WTC11 (cell line): Measurements from ENCODE around the gene SLC27A5. TPM values are rescaled to one million over a fixed set of nuclear protein-coding genes. Genes with fewer than 3 reads are reported as not detected.

Experiments used
- ATAC-seq: fragments of 200-7000 bp; cut with Tn5 transposase; 2 replicates; pipeline ENCODE4 v1.10.0; 2021; ENCODE audit warnings: mild to moderate bottlenecking, moderate library complexity
- CTCF ChIA-PET: fragments of 300-600 bp; sonication (Branson Sonifier 250); formaldehyde crosslinking; loops from one replicate; lab custom pipeline; 2021; ENCODE audit warnings: antibody characterized with exemption; lab: Charles Lee
- POLR2A ChIA-PET: fragments of 350-600 bp; sonication (Branson Sonifier 250); formaldehyde crosslinking; loops from one replicate; lab custom pipeline; 2021; ENCODE audit warnings: antibody characterized with exemption; lab: Charles Lee
- DNase-seq: peaks from one replicate; pipeline ENCODE4 v3.0.0; 2021; ENCODE audit warnings: low spot score
- H3K27ac Mint-ChIP-seq: 2 replicates; pipeline ENCODE4 v1.8.0; 2021; ENCODE audit warnings: mixed read lengths
- H3K27me3 Mint-ChIP-seq: 2 replicates; pipeline ENCODE4 v1.8.0; 2021; ENCODE audit warnings: low read depth, mild to moderate bottlenecking, moderate library complexity, mixed read lengths
- H3K36me3 Mint-ChIP-seq: 2 replicates; pipeline ENCODE4 v1.8.0; 2021; ENCODE audit warnings: mixed read lengths
- H3K4me1 Mint-ChIP-seq: 2 replicates; pipeline ENCODE4 v1.8.0; 2022; ENCODE audit warnings: mixed read lengths
- H3K4me3 Mint-ChIP-seq: 2 replicates; pipeline ENCODE4 v1.8.0; 2021; ENCODE audit warnings: mild to moderate bottlenecking, moderate library complexity, mixed read lengths
- H3K9me3 Mint-ChIP-seq: 2 replicates; pipeline ENCODE4 v1.8.0; 2021; ENCODE audit warnings: mixed read lengths
- EMX1 ChIP-seq: fragments of 250-450 bp; sonication (Bioruptor Pico); IDR thresholded peaks from 2 replicates; pipeline ENCODE4 v1.8.0; 2021; ENCODE audit warnings: mild to moderate bottlenecking
- FOXK1 ChIP-seq: sonication (generic); formaldehyde crosslinking; IDR thresholded peaks from 2 replicates; pipeline ENCODE4 v1.8.0; 2022; ENCODE audit warnings: mild to moderate bottlenecking, moderate library complexity, missing genetic modification reagents
- FOXP1 ChIP-seq: sonication (generic); formaldehyde crosslinking; IDR thresholded peaks from 2 replicates; pipeline ENCODE4 v1.8.0; 2022; ENCODE audit warnings: missing genetic modification reagents, mild to moderate bottlenecking, moderate library complexity, borderline replicate concordance
- GABPB1 ChIP-seq: sonication (generic); formaldehyde crosslinking; IDR thresholded peaks from 2 replicates; pipeline ENCODE4 v1.8.1; 2023; ENCODE audit warnings: mild to moderate bottlenecking, missing genetic modification reagents
- NR3C1 ChIP-seq: sonication (generic); formaldehyde crosslinking; conservative IDR thresholded peaks from 2 replicates; pipeline ENCODE4 v1.8.1; 2023; ENCODE audit warnings: low read depth, mild to moderate bottlenecking, missing genetic modification reagents
- RELA ChIP-seq: sonication (generic); formaldehyde crosslinking; IDR thresholded peaks from 2 replicates; pipeline ENCODE4 v1.8.1; 2022; ENCODE audit warnings: missing genetic modification reagents, mild to moderate bottlenecking, borderline replicate concordance
- ZNF232 ChIP-seq: sonication (generic); formaldehyde crosslinking; IDR thresholded peaks from 2 replicates; pipeline ENCODE4 v1.8.0; 2022; ENCODE audit warnings: mild to moderate bottlenecking, missing genetic modification reagents
- ZNF263 ChIP-seq: sonication (generic); formaldehyde crosslinking; IDR thresholded peaks from 2 replicates; pipeline ENCODE4 v1.8.1; 2022; ENCODE audit warnings: low read depth, mild to moderate bottlenecking, moderate library complexity, missing genetic modification reagents
- ZNF317 ChIP-seq: sonication (generic); formaldehyde crosslinking; IDR thresholded peaks from 2 replicates; pipeline ENCODE4 v1.8.1; 2023; ENCODE audit warnings: low read depth, mild to moderate bottlenecking, moderate library complexity, missing genetic modification reagents, borderline replicate concordance
- ZNF416 ChIP-seq: fragments of 250-450 bp; sonication (Bioruptor Pico); IDR thresholded peaks from 2 replicates; pipeline ENCODE4 v1.9.0; 2021; ENCODE audit warnings: mild to moderate bottlenecking, inconsistent platforms
- total RNA-seq: library from RNA; stranded (reverse); gene quantifications from 3 replicates; pipeline ENCODE4 v1.2.3, GENCODE V29; 2021
- TF ChIP-seq, protein P1 (sequence below): fragments of 250-450 bp; sonication (Bioruptor Pico); IDR thresholded peaks from 2 replicates; pipeline ENCODE4 v1.9.0; 2021; ENCODE audit warnings: mild to moderate bottlenecking, borderline replicate concordance
- TF ChIP-seq, protein P2 (sequence below): fragments of 250-450 bp; sonication (Bioruptor Pico); IDR thresholded peaks from 2 replicates; pipeline ENCODE4 v2.1.2; 2022; ENCODE audit warnings: mild to moderate bottlenecking, moderate library complexity
- TF ChIP-seq, protein P3 (sequence below): fragments of 250-450 bp; sonication (Bioruptor Pico); conservative IDR thresholded peaks from 2 replicates; pipeline ENCODE4 v1.9.0; 2021; ENCODE audit warnings: mild to moderate bottlenecking
- TF ChIP-seq, protein P4 (sequence below): sonication (generic); formaldehyde crosslinking; IDR thresholded peaks from 2 replicates; pipeline ENCODE4 v1.8.0; 2023; ENCODE audit warnings: mild to moderate bottlenecking, missing genetic modification reagents

Gene SLC27A5
- total RNA-seq, 1 experiment from 2014 or later, result 21.9 TPM

DNA sequence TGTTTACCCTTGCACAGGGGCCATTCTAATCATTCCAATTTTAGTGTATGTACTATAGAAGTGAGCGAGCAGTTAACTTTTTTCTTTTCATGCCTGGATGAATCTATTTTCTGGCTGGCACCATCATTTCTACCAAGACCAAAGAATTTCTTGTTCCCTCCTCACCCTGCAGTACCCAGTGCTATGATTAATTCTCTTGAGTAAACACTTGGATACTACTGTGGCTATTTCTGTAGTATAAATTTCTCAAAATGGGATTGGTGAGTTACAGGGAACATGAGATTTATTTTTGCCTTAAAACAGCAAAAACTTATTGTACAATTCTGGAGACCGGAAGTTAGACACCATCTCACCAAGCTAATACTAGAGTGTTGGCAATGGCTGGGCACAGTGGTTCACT is 28.0 kb downstream of the SLC27A5 start (continued):
- TF ChIP-seq, protein P1, sequence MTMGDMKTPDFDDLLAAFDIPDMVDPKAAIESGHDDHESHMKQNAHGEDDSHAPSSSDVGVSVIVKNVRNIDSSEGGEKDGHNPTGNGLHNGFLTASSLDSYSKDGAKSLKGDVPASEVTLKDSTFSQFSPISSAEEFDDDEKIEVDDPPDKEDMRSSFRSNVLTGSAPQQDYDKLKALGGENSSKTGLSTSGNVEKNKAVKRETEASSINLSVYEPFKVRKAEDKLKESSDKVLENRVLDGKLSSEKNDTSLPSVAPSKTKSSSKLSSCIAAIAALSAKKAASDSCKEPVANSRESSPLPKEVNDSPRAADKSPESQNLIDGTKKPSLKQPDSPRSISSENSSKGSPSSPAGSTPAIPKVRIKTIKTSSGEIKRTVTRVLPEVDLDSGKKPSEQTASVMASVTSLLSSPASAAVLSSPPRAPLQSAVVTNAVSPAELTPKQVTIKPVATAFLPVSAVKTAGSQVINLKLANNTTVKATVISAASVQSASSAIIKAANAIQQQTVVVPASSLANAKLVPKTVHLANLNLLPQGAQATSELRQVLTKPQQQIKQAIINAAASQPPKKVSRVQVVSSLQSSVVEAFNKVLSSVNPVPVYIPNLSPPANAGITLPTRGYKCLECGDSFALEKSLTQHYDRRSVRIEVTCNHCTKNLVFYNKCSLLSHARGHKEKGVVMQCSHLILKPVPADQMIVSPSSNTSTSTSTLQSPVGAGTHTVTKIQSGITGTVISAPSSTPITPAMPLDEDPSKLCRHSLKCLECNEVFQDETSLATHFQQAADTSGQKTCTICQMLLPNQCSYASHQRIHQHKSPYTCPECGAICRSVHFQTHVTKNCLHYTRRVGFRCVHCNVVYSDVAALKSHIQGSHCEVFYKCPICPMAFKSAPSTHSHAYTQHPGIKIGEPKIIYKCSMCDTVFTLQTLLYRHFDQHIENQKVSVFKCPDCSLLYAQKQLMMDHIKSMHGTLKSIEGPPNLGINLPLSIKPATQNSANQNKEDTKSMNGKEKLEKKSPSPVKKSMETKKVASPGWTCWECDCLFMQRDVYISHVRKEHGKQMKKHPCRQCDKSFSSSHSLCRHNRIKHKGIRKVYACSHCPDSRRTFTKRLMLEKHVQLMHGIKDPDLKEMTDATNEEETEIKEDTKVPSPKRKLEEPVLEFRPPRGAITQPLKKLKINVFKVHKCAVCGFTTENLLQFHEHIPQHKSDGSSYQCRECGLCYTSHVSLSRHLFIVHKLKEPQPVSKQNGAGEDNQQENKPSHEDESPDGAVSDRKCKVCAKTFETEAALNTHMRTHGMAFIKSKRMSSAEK, result no peak
- no peak for TF ChIP-seq FOXP1 (CRISPR knock-in tag)
- TF ChIP-seq ZNF232, result no peak
- no peak for TF ChIP-seq FOXK1 (CRISPR knock-in tag)
- no peak for TF ChIP-seq ZNF416 (CRISPR knock-in tag)
- TF ChIP-seq ZNF263 (CRISPR knock-in tag), result no peak
- TF ChIP-seq, protein P2, sequence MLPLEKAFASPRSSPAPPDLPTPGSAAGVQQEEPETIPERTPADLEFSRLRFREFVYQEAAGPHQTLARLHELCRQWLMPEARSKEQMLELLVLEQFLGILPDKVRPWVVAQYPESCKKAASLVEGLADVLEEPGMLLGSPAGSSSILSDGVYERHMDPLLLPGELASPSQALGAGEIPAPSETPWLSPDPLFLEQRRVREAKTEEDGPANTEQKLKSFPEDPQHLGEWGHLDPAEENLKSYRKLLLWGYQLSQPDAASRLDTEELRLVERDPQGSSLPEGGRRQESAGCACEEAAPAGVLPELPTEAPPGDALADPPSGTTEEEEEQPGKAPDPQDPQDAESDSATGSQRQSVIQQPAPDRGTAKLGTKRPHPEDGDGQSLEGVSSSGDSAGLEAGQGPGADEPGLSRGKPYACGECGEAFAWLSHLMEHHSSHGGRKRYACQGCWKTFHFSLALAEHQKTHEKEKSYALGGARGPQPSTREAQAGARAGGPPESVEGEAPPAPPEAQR (CRISPR knock-in tag), result no peak
- TF ChIP-seq, protein P3, sequence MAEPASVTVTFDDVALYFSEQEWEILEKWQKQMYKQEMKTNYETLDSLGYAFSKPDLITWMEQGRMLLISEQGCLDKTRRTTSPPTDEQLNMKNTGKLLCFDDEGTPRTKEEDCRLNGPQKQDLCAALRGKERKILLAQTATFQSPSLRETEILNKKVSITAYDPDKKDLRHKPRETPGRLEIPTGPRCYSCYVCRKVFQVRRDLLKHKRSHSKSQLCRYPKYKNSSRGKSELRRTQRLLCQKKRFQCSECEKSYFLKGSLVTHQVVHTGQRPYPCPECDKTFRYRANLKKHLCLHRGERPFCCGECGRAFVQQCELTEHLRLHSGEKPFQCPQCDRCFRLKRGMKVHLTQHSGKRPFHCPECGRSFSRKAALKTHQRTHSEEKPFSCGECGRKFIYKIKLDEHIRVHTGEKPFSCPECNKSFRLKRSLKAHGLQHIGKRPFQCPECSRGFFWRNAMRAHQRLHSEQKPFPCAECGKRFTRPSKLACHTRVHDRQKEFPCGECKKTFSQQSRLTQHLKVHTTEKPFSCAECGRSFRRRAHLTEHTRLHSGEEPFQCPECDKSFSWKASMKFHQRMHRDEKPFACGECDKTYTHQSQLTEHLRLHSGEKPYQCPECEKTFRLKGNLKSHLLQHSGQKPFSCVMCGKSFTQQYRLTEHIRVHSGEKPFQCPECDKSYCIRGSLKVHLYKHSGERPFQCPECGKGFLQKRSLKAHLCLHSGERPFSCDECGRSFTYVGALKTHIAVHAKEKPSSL (CRISPR knock-in tag), result no peak
- TF ChIP-seq GABPB1 (CRISPR knock-in tag), result no peak
- TF ChIP-seq NR3C1, result no peak

DNA sequence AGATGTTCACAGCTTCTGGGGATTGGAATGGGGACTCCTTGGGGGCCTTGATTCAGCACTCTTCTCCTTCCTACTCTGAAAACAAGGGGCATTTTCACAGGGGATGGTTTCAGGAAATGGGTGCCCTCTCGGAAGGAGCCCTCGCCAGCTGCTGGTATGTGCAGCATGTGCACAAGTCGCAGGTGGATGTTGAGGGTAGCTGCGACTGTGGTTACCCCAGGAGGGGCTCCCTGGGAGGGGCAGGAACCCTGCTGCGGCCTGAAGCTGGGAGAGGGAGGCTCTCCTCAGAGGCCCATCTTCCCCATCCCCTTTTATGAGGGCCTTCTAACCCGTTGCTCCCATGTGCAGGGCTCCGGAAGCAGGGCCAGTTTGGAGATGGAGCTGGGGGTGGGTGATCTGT is 29.4 kb downstream of the SLC27A5 start:
- no peak for ATAC-seq
- CTCF ChIA-PET, result interaction anchor here (0.6 to 1.1 kb wide), 2 partner anchors 37 to 38 kb away, joined by 3 read pairs; no protein-coding TSS in a partner anchor
- Mint-ChIP-seq H3K27me3 (no peaks in the 10 kb centered on the region; the same call in none of the 2 replicates), H3K9me3 (peaks cover 4% of the 10 kb centered on the region; the same call in 1 of the 2 replicates), H3K4me1 (no peaks in the 10 kb centered on the region), H3K36me3 (no peaks in the 10 kb centered on the region), H3K4me3 (no peak overlapping the region), H3K27ac (no peak overlapping the region)
- no peak for DNase-seq
- POLR2A ChIA-PET, result no interaction called here
- no peak for TF ChIP-seq ZNF317
- no peak for TF ChIP-seq EMX1 (CRISPR knock-in tag)
- TF ChIP-seq RELA (CRISPR knock-in tag), result no peak
- no peak for TF ChIP-seq NR3C1
- TF ChIP-seq, protein P4, sequence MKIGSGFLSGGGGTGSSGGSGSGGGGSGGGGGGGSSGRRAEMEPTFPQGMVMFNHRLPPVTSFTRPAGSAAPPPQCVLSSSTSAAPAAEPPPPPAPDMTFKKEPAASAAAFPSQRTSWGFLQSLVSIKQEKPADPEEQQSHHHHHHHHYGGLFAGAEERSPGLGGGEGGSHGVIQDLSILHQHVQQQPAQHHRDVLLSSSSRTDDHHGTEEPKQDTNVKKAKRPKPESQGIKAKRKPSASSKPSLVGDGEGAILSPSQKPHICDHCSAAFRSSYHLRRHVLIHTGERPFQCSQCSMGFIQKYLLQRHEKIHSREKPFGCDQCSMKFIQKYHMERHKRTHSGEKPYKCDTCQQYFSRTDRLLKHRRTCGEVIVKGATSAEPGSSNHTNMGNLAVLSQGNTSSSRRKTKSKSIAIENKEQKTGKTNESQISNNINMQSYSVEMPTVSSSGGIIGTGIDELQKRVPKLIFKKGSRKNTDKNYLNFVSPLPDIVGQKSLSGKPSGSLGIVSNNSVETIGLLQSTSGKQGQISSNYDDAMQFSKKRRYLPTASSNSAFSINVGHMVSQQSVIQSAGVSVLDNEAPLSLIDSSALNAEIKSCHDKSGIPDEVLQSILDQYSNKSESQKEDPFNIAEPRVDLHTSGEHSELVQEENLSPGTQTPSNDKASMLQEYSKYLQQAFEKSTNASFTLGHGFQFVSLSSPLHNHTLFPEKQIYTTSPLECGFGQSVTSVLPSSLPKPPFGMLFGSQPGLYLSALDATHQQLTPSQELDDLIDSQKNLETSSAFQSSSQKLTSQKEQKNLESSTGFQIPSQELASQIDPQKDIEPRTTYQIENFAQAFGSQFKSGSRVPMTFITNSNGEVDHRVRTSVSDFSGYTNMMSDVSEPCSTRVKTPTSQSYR (CRISPR knock-in tag), result no peak
